Measurements from ENCODE around the gene RALGPS1.
"Not testable (repeated sequence)": the region's sequence is repeated elsewhere in the genome, so short reads cannot be mapped to it uniquely, and the experiment has no call there.

Gene RALGPS1

DNA sequence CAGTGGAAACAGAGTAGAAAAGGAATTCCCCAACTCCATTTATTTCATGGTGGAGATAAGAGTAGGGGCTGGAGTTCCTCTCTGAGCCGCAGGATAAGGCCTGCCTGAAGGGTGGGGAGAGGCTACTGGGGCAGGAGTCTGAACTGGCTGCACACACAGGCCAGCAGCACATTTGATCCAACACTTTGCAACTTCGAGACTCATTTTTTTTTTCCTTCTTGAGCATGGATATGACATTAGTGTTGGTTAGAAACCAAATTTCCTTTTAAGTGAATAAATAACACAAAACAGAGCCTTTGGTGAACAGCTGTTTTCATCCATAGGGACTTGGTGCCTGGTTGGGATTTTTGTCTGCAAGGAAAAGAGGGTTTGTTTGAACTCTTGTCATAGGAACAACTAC lies 76.6 kb downstream of the RALGPS1 start:
- DNase-seq: no peak

DNA sequence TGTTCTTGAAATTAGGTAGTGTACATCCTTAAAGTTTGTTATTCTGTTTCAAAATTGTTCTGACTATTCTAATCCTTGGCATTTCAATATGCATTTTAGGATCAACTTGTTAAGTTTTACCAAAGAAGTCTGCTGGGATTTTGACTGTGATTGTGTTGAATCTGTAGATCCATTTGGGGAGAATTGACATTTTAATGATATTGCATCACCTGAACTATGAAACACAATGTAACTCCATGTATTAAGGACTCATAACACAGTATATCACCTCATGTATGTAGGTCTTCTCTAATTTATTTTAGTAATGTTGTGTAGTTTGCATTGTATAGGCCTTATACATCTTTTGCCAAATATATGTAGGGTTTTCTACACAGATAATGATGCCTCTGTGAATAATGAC lies 77.8 kb downstream of the RALGPS1 start:
- DNase-seq: no peak

DNA sequence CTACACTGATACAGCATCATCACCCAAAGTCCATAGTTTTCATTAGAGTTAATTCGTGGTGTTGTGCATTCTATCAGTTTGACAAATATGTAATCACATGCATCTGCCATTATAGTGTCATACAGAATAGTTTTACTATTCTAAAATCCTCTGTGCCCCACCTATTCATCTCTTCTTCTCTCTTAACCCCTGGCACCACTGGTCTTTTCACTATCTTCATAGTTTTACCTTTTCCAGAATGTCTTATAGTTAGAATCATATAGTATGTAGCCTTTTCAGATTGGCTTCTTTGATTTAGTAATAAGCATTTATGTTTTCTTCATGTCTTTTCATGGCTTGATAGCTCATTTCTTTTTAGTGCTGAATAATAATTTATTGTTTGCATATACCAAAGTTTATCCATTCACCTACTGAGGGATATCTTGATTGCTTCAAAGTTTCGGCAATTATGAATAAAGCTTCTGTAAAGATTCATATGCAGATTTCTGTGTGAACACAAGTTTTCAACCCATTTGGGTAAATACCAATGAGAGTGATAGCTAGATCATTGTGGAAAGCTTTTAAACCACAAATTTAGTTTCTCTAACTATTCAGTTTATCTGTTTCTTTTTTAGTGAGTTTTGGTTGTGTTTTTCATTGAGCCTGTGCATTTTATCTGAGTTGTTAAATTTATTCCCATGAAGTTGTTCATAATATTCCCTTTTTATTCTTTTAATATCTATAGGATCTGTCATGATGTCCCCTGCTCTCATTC lies 84.9 kb downstream of the RALGPS1 start:
- DNase-seq: no peak

DNA sequence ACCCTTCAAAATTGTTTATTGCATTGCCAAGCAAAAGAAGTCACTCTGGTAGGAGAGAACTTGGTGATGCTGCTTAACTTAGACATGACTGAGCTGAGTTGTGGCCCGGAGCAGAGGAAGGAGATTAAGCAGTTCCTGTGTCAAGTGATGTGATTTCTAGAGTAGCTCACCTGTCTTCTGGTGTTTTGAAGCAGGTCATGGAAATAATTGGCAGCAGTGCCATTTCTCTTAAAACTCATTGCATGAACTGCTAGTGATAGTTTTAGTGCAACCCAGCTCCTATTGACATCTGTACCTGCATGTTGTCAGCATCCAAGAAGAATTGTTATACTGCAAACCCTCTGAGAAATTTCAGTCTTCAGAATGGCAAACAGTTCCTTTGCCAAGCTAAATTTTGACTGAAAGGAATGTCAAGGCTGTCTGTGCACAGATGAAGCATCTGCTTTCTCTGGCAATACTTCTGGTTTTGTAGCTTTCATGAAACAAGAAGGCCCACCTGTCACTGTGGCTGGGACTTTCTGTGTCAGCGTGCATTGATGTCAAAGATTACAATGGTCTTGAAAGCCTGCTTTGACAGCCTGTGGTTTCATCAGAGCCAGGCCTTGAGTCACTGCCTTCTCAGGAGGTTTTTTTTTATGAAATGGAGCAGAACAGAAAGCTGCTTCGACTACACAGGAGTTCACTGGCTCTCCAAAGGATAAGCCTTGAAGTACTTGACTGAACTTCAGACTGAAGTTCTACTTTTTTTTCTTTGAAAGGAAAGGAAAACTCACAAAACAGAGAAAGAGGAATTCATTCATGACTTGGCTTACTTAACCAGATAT lies 90.6 kb downstream of the RALGPS1 start:
- no peak for DNase-seq

DNA sequence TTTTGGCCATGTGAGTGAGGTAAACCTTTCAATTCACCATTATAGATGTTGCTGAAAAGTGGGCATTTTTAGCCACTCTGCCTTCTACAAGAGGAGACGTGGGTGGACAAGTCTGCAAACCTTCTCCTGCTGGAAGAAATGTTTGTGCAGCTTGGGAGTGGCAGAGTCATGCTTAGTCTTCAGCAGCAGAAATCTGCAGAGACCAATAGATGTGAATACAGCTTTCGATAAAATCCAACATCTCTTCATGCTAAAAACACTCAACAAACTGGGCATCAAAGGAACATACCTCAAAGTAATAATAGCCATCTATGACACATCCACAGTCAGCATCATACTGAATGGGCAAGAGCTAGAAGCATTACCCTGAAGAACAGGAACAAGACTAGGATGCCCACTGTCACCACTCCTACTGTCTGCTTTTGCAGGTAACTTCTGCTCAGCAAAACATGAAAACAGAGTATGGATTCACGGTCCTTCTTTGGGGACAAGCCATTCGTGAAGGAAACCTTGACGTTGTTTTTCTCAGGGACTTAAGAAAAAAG lies 91.3 kb downstream of the RALGPS1 start:
- no peak for DNase-seq

DNA sequence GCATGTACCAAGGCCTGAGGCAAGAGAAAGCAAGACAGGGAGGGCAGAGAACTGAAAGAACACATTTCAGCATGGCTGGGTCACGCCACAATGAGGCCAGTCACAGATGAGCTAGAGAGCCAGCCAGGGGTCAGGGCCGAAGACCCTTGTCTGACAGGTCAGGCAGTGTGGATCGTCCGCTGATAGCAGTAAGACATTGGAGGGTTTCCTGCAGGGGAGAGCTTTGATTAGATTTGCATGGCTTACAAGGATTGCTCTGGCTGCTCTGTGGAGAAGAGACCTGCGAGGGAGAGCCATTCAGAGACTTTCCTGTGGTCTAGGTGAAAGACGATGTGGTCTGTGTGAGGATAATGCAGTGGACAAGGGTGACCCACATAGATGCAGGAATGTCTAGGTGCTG lies 93.1 kb downstream of the RALGPS1 start:
- DNase-seq: no peak

DNA sequence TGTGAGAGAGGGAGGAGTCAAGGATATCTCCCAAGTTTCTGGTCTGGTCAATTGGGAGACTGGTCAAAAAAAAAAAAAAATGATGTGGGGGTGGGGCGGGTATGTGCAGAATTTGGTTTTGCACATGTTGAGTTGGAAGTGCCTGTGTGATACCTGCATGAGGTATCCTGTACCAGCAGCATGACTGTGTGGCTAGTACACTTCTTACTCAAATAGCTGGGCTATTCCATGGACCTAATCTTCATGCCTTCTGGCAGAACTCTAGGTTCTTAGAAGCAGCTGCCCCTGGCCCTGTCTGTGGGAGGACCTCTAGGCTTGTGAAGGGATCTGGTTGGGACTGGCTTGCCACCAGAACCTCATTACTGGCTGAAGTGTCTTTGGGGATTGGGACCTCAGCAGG lies 93.5 kb downstream of the RALGPS1 start:
- no peak for DNase-seq

DNA sequence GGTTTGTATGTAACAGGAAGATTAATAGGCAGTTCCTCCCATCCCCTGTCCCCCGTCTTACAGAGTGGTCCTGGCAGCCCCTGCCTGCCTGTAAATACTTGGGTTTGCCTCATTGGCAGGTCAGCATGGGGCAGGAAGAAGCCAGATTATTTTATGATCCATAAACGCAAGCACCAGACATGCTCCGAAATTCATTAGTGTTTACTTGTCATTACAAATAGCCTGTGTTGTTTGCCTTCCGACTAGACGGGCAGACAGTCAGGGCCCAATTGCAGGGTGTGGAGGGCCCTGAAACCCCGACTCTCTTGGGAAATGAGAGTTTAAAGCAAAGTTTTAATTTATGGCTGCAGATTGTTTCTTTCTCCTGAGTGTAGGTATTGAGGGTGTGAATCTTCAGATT lies 97.2 kb downstream of the RALGPS1 start:
- DNase-seq: no peak

DNA sequence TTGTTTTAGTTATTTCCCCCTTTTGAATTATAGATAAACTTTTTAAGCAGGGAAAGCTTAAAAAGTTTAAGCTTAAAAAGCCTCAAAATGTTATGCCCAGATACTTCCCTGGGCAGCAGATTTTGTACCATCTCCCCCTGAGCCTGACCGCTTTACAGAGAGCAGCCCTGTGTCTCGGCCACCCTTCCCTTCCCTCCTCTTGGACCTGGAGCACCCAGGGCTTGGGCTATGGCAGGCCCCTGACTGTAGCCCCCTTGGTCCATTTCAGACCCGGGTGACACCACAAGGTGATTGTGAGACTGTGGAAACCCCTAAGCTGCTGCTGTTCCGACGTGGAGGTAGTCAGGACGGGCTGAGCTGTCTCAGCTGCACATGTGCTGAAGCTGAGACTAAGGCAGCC lies 97.7 kb downstream of the RALGPS1 start:
- DNase-seq: no peak

DNA sequence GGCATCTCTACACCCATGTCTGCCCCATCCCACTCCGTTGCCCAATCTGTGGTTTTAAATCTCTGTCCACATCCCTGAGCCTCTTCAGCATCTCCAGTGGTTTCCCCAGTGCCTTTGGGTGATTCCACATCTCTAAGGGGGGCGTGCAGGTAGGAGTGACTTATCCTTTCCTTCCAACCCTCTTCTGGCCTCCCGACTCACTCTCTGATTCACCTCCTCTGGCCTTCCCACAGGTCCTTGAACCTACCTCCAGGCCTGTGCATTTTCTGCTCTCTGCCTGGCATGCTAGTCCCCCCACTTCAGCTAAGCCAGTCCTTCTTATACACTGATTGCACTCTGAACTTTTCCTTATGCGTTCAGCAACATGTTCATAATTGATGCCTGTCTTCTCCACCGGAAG lies 99.0 kb downstream of the RALGPS1 start:
- no peak for DNase-seq

DNA sequence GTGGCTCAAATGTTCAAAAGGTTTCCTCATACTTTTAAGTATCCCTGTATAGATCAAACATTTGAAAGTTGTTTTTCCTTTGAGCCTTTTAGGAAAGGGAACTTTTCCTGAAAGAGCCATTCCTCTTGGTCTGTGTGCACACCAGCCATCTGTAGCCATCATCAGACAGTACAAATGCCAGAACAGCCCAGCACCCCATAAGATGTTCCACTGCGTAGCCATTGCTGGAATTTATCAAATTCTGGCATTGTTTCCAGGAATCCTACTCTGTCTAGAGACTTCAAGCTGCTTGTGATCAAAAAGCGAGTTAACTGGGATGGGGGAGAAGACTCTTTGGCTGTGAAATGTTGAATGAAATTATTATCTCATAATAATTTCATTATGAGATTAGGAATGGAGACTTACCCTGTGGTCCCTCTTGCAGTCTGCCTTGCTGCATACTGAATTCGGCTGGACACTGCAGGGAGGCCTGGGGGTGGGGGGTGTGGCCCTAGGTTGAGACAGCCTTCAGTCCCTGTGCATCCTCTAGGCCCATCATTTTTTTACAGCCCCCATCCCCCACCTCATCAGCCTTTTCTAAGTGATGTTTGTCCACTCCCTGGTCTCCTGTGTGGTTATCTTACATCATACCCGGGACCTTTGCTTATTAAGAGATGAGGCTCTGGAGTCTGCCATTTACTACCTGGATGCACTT lies 99.8 kb downstream of the RALGPS1 start:
- DNase-seq: no peak

DNA sequence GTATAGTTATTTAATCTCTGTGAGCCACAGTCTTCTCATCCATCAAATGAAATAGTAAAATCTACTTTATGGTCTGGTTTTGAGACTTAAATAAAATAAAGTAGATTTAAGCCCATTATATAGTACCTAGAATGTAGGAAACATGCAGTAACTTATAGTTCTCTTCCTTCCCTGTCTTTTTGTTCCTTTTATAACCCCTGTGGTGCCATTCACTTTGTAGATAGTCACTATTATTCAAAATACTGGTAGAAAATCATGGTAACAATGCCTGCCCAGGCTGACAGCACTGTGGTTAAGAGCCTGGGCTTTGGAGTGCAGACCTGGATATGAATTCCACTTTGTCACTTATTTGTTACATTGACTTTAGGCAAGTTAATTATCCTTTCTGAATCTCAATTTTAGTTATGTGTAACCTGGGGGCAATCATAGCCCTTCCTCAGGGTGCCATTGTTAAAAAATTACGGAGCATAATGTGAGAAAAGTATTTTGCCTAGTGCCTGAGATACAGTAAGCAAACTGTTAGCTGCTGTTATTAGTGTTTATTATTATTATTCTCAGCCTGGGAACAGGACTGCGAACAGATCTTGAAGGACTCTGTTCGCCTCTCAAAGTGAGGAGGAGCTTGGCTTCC lies 100.4 kb downstream of the RALGPS1 start:
- DNase-seq: no peak

DNA sequence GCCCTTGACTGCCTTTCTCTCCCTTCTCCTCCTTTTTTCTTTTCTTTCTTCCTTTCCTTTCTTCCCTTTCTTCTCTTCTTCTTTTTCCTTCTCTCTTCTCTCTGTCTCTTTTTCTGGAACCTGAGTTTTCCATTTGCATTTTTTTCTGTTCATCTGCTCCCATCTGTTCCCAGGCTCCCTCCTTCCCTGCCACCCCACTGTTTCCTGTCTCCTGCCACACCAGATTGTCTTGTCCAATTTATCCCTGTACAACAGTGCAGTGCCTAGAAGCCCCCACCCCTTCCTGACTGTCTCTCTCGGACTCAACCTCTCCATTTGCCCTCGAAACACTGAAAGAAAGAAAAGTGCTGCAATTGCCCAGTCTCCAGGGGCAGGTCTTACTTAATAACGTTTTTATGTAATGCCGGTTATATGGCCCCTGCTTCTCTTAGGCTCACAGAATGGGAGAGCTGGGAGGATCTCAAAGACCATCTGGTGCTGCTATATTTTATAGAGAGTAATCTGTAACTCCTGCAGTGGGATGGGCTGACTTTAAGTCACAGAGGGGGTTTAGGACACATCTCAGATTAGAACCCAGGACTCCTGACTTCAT lies 101.4 kb downstream of the RALGPS1 start:
- DNase-seq: no peak

DNA sequence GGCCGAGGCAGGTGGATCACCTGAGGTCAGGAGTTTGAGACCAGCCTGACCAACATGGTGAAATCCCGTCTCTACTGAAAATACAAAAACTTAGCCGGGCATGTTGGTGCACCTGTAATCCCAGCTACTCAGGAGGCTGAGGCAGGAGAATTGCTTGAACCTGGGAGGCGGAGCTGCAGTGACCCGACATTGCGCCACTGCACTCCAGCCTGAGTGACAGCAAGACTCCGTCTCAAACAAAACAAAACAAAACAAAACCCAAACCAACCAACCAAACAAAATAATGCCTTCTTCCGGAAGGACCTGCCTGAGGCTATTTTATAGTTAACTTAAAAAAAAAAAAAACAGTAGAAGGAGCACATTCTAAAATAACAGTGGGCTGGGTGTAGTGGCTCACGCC lies 103.4 kb downstream of the RALGPS1 start:
- DNase-seq: not testable (repeated sequence)

DNA sequence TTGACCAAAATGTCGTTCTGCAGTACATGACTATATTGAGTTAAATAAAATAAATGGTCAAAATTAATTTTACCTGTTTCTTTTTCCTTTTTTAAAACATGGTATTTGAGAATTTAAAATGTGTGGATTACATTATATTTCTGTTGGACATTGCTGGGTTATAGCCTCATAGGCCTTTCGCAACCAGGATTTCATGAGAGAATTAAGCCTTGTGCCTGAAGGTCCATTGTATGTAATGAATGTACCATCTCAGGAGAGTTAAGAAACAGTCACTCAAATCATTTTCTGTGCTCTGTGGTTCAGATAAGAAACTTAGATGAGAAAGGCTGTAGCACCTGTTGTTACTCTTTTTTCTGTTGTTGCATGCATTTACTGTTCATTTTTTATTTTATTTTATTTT lies 104.4 kb downstream of the RALGPS1 start:
- DNase-seq: no peak

DNA sequence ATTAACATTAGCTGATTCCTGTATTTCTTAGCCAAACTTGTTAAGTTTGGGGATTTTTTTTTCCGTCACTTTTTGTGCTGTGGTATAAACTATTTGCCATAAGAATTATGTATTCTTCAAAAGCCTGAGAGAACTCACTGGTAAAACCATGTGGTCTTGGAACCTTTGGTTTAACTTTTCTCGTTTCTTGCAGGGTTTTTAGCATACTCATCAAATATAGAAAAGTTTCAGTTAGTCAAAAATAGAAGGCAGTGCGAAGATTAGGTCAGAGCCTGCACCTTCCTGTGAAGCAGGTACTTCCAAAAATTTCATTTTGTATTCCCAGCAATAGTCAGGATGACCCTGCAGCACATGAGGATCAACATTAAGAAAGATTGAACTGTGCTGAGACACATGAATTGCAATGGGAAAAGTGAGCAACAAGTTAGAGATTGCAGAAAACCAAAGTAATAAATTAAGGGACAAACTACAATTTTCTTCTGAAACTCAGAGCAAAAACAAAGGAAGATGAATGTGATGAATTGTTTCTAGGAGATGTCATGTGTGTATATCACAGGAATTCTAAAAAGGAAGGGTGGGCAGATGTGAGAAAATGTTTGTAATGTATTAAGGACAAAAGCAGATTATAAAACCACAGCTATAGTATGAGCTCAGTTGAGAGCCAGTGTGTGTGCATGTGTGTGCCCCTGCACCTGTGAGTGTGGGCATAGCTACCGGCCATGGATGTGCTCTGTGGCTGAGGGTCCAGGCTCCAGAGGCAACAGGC lies 105.6 kb downstream of the RALGPS1 start:
- DNase-seq: no peak

DNA sequence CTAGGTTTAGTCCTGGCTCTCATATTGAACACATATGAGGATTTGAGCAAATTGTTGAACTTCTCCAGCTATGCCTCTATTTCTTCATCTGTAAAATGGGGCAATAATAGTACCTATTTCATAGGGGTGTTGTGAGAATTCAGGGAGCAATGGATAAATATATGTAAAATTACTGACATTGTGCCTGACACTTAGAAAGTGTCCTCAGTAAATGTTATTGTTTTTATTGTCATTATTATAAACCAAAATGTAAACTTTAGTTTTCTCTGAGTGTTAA lies 106.2 kb downstream of the RALGPS1 start:
- DNase-seq: no peak

DNA sequence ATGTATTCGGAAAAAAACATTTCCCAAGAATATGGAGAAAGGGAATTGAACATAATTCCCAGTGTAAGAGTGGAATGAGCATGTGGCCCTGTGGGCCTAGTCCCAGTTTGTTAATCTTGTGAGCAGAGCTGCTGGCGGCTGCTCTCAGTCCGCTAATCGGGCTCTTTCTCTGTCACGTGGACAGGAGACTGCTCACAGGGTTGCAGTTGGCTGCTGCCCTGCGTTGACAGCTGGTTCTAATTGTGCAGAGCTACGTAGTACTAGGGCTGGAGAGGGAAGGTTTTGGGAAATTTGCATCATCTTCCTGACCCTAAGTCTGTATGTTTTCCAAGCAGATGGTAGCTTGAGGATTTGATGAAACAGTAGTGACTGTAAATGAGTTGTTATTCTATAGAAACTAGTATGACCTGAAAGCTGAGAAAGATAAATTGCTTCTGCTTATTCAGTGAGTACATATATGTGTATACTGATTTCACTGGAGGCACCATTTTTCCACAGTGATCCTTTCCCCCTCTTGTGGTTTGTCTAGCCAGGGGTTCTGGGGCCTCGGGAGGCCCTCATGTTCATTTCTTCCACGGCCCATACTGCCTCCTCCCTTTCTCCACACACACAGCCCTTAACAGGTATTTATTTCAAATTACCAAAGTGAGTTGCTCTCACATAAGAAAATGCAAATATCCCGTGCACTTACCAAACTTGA lies 107.2 kb downstream of the RALGPS1 start:
- peak; percentile 5 for DNase-seq

DNA sequence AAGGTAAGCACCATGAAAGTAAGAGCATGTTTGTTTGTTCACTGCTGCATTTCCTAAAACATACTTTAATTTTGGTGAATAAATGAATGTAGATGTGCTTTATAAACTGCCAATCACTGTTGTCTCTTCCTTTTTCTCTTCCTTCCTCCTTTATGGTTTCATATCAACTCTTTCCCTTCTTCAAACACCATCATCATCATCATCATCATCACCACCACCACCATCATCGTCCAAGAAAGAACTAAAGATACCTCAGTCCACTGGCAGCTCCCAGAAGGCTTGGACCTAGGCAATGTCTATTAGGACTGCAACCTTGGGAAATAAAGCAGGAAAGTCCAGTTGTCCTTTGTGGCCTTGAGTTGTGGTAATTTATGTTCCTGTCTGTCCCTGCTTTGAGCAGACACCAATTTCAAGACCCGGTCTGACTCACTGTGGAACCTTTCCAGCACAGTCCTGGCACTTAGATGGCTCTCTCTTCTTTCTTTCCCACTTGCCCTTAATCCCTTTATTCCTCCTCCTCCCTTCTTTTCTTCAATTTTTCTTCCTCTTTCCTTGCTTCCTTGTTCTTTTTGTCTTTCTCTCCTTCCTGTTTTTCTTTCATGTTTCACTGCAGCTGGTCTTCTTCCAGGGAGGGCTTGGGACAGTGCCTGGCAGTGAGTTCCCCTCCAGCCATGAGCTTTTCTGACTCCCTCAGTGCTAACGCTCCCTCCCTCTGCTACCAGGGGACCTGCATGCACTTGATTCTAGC lies 108.5 kb downstream of the RALGPS1 start:
- no peak for DNase-seq

DNA sequence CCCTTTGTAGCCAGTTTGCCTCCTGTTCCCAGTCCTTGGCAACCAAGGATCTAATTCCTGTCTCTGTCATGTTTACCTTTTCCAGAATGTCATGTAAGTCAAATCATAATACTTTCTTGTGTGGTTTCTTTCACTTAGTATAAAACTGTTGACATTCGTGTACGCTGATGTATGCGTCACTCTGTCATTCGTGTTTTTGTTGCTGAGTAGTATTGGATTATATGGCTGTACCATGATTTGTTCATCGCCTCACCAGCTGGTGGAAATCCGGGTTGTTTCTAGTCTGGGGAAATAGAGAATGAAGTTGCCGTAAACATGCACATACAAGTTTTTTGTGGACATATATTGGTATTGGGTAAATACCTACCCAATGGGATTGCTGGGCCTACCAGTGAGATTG lies 110.5 kb downstream of the RALGPS1 start:
- no peak for DNase-seq

DNA sequence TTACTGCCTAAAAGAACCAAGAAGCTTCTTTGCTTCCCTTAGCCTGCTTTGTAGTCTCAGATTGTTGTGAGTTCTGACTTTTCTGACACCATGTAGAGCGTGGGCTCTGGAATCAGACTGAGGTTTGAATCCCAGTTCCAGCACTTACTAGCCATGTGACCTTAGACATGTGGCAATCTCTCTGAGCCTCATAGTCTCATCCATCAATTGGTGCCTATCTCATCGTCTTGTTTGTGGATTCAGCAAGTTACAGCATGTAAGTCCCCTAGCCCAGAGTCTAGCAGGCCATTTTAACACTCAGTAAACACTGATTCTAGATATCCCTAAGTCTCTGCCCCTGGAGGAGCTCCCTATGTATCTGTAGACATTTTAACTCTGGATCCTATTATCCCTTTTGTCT lies 113.1 kb downstream of the RALGPS1 start:
- DNase-seq: no peak

Measured in GOT3 (cell line).